Neural crest cell (in vitro differentiated cells): Measurements from ENCODE around the gene HDAC4. TPM values are rescaled to one million over a fixed set of nuclear protein-coding genes. Genes with fewer than 3 reads are reported as not detected.

ENCODE experiments used
- DNase-seq: peaks from one replicate; pipeline ENCODE4 v3.0.0; 2021; ENCODE audit warnings: low read depth, mixed read lengths, low spot score
- H3K27ac Mint-ChIP-seq: one replicate; pipeline ENCODE4 v1.8.0; 2021; ENCODE audit warnings: mild to moderate bottlenecking, mixed read lengths; ENCODE audit not compliant: unreplicated experiment
- H3K27me3 Mint-ChIP-seq: 2 replicates; pipeline ENCODE4 v1.8.0; 2021; ENCODE audit warnings: low read depth, mild to moderate bottlenecking, mixed read lengths
- H3K36me3 Mint-ChIP-seq: 2 replicates; pipeline ENCODE4 v1.8.0; 2021; ENCODE audit warnings: low read depth, mild to moderate bottlenecking, mixed read lengths
- H3K4me1 Mint-ChIP-seq: 2 replicates; pipeline ENCODE4 v1.8.0; 2021; ENCODE audit warnings: mixed read lengths
- H3K4me3 Mint-ChIP-seq: one replicate; pipeline ENCODE4 v1.8.0; 2021; ENCODE audit warnings: mild to moderate bottlenecking, mixed read lengths
- H3K9me3 Mint-ChIP-seq: 2 replicates; pipeline ENCODE4 v1.8.0; 2021; ENCODE audit warnings: mixed read lengths
- total RNA-seq: library from RNA; stranded (reverse); gene quantifications from 2 replicates; pipeline ENCODE4 v1.2.1, GENCODE V29; 2021
- TF ChIP-seq, protein P1 (sequence below): fragments of 200-600 bp; sonication (generic); conservative IDR thresholded peaks from 2 replicates; pipeline ENCODE4 v1.5.0; 2021; ENCODE audit warnings: antibody characterized with exemption, mild to moderate bottlenecking

The HDAC4 gene
- total RNA-seq, 1 donor from 2014 or later, result 52.1 TPM

DNA sequence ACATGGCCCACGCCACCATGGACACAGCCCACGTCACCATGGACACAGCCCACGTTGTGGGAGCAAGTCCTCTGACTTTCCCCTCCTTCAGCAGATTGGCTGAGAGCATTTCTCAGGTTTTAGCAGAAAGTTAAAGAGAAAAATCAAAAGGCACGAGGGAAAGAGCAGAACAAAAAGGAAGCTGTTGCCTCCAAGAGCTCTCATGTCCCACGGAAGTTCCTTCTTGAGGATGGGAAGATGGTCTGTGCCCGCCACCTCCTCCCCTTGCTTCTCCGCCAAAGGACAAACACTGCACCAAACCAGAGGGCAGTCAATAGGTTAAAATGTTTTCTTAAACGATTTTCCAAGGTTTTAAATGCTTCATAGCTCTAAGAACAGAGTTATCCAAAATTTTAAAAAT, 148.4 kb downstream of the HDAC4 start:
- TF ChIP-seq, protein P1, sequence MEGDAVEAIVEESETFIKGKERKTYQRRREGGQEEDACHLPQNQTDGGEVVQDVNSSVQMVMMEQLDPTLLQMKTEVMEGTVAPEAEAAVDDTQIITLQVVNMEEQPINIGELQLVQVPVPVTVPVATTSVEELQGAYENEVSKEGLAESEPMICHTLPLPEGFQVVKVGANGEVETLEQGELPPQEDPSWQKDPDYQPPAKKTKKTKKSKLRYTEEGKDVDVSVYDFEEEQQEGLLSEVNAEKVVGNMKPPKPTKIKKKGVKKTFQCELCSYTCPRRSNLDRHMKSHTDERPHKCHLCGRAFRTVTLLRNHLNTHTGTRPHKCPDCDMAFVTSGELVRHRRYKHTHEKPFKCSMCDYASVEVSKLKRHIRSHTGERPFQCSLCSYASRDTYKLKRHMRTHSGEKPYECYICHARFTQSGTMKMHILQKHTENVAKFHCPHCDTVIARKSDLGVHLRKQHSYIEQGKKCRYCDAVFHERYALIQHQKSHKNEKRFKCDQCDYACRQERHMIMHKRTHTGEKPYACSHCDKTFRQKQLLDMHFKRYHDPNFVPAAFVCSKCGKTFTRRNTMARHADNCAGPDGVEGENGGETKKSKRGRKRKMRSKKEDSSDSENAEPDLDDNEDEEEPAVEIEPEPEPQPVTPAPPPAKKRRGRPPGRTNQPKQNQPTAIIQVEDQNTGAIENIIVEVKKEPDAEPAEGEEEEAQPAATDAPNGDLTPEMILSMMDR, result no peak
- H3K36me3 Mint-ChIP-seq, result peaks cover 5% of the 10 kb centered on the region
- no peak overlapping the region for H3K27ac Mint-ChIP-seq
- H3K4me1 Mint-ChIP-seq, result peaks cover 79% of the 10 kb centered on the region
- no peak overlapping the region for H3K4me3 Mint-ChIP-seq
- H3K9me3 Mint-ChIP-seq, result no peaks in the 10 kb centered on the region
- no peaks in the 10 kb centered on the region for H3K27me3 Mint-ChIP-seq
- DNase-seq, result no peak

- Mint-ChIP-seq H3K27me3 (no peaks in the 10 kb centered on the region), H3K4me3 (no peak overlapping the region), H3K36me3 (peaks cover 4% of the 10 kb centered on the region), H3K9me3 (no peaks in the 10 kb centered on the region), H3K4me1 (peaks cover 79% of the 10 kb centered on the region), H3K27ac (no peak overlapping the region)
- TF ChIP-seq, protein P1, result no peak
- DNase-seq, result no peak
Observed at GRCh38 chr2:239251971-239252370, 148.8 kb downstream of the HDAC4 start.

DNA sequence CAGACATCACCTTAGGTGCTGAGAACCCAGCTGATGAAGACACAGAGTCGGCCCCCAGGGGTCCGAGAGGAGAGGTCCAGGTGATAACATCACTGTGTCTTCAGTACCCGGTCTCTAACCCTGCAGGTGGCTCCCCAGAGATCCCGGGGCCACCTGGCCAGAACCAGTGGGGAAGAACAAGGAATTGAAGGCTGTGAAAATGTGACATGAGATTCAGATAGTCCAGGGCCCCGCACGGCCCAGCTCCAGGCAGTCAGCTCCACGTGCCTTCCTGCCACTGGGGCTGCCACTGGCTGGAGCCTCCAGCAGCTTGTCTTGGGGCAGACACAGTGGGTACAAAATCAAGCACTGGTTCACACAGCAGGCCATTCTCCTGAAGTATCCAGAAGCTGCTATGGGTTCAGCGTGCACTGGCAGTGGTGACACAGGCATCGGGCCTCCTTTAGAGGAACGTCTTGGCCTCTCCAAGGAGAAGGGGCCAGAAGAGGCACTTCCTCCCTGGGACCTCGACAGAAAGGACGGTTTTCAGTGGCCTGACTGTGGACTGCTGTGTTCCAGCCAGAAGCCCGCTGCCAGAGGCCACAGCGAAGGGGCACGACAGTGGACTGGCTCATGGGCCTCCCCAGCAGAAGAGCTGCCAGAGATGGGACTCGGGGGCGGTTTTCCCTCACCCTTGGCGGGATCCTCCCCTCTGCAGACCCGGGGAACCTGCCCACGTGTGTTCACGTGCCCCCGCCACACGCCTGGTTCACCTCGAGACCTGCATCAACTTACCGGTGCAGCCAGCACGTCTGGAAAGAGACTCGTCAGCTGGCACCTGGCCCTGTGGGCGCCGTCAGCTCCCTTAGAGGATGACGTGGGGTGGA, 150.4 kb downstream of the HDAC4 start:
- Mint-ChIP-seq H3K27me3 (no peaks in the 10 kb centered on the region), H3K36me3 (peaks cover 4% of the 10 kb centered on the region), H3K4me1 (peaks cover 79% of the 10 kb centered on the region), H3K4me3 (no peak overlapping the region), H3K27ac (peak overlapping the region; percentile 28), H3K9me3 (no peaks in the 10 kb centered on the region)
- DNase-seq, result no peak
- TF ChIP-seq, protein P1, result no peak

DNA sequence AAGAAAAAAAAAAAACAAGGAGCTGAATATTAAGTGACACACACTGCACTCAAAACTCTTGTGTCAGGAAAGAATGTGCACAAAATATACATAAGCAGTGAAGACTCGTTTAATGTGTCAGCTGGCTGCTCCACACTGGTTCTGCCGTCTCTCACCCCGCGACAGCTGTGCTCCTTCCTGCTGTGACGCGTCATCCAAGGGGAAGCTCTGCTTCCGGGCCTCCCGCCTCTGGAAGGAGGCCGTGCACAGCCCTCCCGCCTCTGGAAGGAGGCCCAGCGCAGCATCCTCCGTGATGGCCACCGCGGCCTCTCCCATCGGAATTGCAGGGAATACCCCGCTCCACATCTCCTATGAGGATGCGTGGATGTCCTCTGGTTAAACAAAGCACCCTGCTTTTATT, 151.0 kb downstream of the HDAC4 start:
- Mint-ChIP-seq H3K4me1 (peaks cover 79% of the 10 kb centered on the region), H3K27ac (peak overlapping the region; percentile 28), H3K27me3 (no peaks in the 10 kb centered on the region), H3K9me3 (no peaks in the 10 kb centered on the region), H3K36me3 (peaks cover 4% of the 10 kb centered on the region), H3K4me3 (no peak overlapping the region)
- TF ChIP-seq, protein P1, result no peak
- DNase-seq, result no peak

GRCh38 chr2:239249048-239249447, 151.8 kb downstream of the HDAC4 start:
- Mint-ChIP-seq H3K4me1 (peaks cover 78% of the 10 kb centered on the region), H3K9me3 (no peaks in the 10 kb centered on the region), H3K36me3 (peaks cover 4% of the 10 kb centered on the region), H3K27me3 (no peaks in the 10 kb centered on the region), H3K27ac (peak overlapping the region; percentile 72), H3K4me3 (no peak overlapping the region)
- DNase-seq, result no peak
- TF ChIP-seq, protein P1, result no peak
